ENCODE measurements around the gene PHF2.

PHF2 gene

GRCh38 chr9:93576258-93577077 lies at the start of gene PHF2:
PHF2 (plus strand) TSS chr9:93576584; CDS start chr9:93576774, 190 bp downstream.
- DNase-seq = no peak

GRCh38 chr9:93531374-93531773 lies 45.0 kb upstream of the PHF2 start:
- no peak for DNase-seq

- no peak for DNase-seq
Measured at GRCh38 chr9:93532141-93532540, 44.2 kb upstream of the PHF2 start.

- DNase-seq = no peak
Measured at GRCh38 chr9:93533863-93534262, 42.5 kb upstream of the PHF2 start.

- DNase-seq = no peak
Measured at GRCh38 chr9:93536167-93536566, 40.2 kb upstream of the PHF2 start.

GRCh38 chr9:93536874-93537273 lies 39.5 kb upstream of the PHF2 start:
- no peak for DNase-seq

GRCh38 chr9:93540305-93540704 lies 36.1 kb upstream of the PHF2 start:
- no peak for DNase-seq

GRCh38 chr9:93541005-93541404 lies 35.4 kb upstream of the PHF2 start:
- no peak for DNase-seq

- DNase-seq = no peak
Measured at GRCh38 chr9:93541581-93542349, 34.6 kb upstream of the PHF2 start.

- DNase-seq = no peak
Measured at GRCh38 chr9:93543117-93543516, 33.3 kb upstream of the PHF2 start.

- DNase-seq = no peak
Measured at GRCh38 chr9:93546356-93546755, 30.0 kb upstream of the PHF2 start.

GRCh38 chr9:93549611-93550010 lies 26.8 kb upstream of the PHF2 start:
- DNase-seq = no peak

- DNase-seq = no peak
Measured at GRCh38 chr9:93552923-93553322, 23.5 kb upstream of the PHF2 start.

- no peak for DNase-seq
Measured at GRCh38 chr9:93555370-93555769, 21.0 kb upstream of the PHF2 start.

- no peak for DNase-seq
Measured at GRCh38 chr9:93557366-93558137, 18.8 kb upstream of the PHF2 start.

- DNase-seq = no peak
Measured at GRCh38 chr9:93558503-93558902, 17.9 kb upstream of the PHF2 start.

- no peak for DNase-seq
Measured at GRCh38 chr9:93560991-93561390, 15.4 kb upstream of the PHF2 start.

- DNase-seq = no peak
Measured at GRCh38 chr9:93562157-93562556, 14.2 kb upstream of the PHF2 start.

GRCh38 chr9:93565089-93565488 lies 11.3 kb upstream of the PHF2 start:
- no peak for DNase-seq

GRCh38 chr9:93566408-93567270 lies 9.7 kb upstream of the PHF2 start:
- peak; percentile 97 to 98 for DNase-seq

GRCh38 chr9:93567271-93567959 lies 9.0 kb upstream of the PHF2 start:
- no peak for DNase-seq

GRCh38 chr9:93568169-93568568 lies 8.2 kb upstream of the PHF2 start:
- no peak for DNase-seq

All from hippocampal formation (tissue), 2 donors.